GM12872 (cell line): ENCODE results near the gene NOS1AP.

Experiments
- CTCF ChIP-seq: IDR thresholded peaks from 3 replicates; pipeline ENCODE4 v1.5.1; 2011; ENCODE audit warnings: low read depth, mild to moderate bottlenecking, low read length, moderate library complexity; ENCODE audit not compliant: insufficient read depth

NOS1AP gene

GRCh38 chr1:162069334-162070093, at the start of gene NOS1AP:
NOS1AP (plus strand) TSS chr1:162069691; CDS start chr1:162070178, 487 bp downstream.
- TF ChIP-seq CTCF: no peak

GRCh38 chr1:162020150-162020549, 49.3 kb upstream of the NOS1AP start:
- TF ChIP-seq CTCF: no peak

GRCh38 chr1:162021124-162021523, 48.4 kb upstream of the NOS1AP start:
- no peak for TF ChIP-seq CTCF

- TF ChIP-seq CTCF: no peak
Observed at GRCh38 chr1:162022626-162023025, 46.9 kb upstream of the NOS1AP start.

- no peak for TF ChIP-seq CTCF
Observed at GRCh38 chr1:162023181-162023546, 46.3 kb upstream of the NOS1AP start.

GRCh38 chr1:162023547-162024501, 45.7 kb upstream of the NOS1AP start, which contains the start of gene OLFML2B:
OLFML2B (minus strand) TSS chr1:162023869; CDS start chr1:162023430, 439 bp downstream.
- no peak for TF ChIP-seq CTCF

- no peak for TF ChIP-seq CTCF
Observed at GRCh38 chr1:162025541-162025940, 44.0 kb upstream of the NOS1AP start.
